Measurements from ENCODE around the gene GLIS1.

Gene GLIS1

DNA sequence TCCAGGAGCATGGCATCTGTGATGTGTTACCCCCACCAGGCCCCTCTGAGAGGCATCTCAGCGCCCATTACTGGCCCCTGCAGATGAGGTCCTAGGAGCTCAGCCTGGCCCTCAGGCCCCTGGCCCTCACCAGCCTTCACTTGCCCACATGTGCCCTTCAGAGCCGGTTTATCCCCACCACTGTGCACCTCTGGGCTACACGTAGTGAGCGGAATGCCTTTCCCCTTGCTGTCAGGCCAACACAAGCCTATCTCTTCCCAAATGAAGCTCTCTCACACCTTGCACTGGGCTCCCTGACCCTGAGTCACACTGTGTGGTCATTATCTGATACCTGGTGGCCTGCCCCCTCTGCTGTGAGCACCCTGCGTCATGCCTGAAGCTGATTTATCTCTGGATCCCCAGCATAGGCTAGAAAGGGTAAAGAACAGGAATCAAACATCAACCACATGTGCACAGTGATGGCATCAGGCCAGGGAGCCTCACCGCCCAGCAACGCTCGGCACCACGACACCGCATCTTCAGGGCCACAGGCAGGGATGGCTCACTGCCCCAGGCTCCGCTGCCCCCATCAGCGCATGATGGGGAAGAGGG lies 49.1 kb downstream of the GLIS1 start:
- H4K20me1 ChIP-seq (ENCODE audit: low read depth, low read length), result no peaks in the 10 kb centered on the region
- H3K79me2 ChIP-seq (ENCODE audit: insufficient read depth, low read length), result no peaks in the 10 kb centered on the region
- no peak overlapping the region for H3K9ac ChIP-seq (ENCODE audit: low read length)
- H3K27me3 ChIP-seq (ENCODE audit: low read length), result no peaks in the 10 kb centered on the region
- H3K4me3 ChIP-seq (ENCODE audit: insufficient read depth, low read length, poor library complexity, severe bottlenecking), result no peak overlapping the region
- no peak for TF ChIP-seq CTCF (IDR thresholded peaks at IDR 0.05; ENCODE audit: insufficient read depth, low read length, poor library complexity, severe bottlenecking)
- TF ChIP-seq EZH2phosphoT487 (conservative IDR thresholded peaks at IDR 0.05; ENCODE audit: low read length), result no peak
- H2AFZ ChIP-seq (ENCODE audit: low read depth, low read length, severe bottlenecking), result no peak overlapping the region
- no peaks in the 10 kb centered on the region for H3K9me3 ChIP-seq (ENCODE audit: insufficient read depth, low read length)
- no peak overlapping the region for H3K27ac ChIP-seq (ENCODE audit: low read depth, low read length)
- H3K36me3 ChIP-seq (ENCODE audit: low read length), result no peaks in the 10 kb centered on the region
- no peak overlapping the region for H3K4me2 ChIP-seq (ENCODE audit: low read depth, low read length, poor library complexity, severe bottlenecking)
- H3K9me2 ChIP-seq (replicated peaks; ENCODE audit: insufficient read depth, low read length), result no peaks in the 10 kb centered on the region
- no peaks in the 10 kb centered on the region for H3F3A ChIP-seq (ENCODE audit: insufficient read depth)

GRCh38 chr1:53689223-53689622 lies 49.7 kb downstream of the GLIS1 start:
- Histone ChIP-seq H3K79me2 (ENCODE audit: insufficient read depth, low read length) (no peaks in the 10 kb centered on the region), H3K9me3 (ENCODE audit: insufficient read depth, low read length) (no peaks in the 10 kb centered on the region), H3K9ac (ENCODE audit: low read length) (no peak overlapping the region), H3K4me2 (ENCODE audit: low read depth, low read length, poor library complexity, severe bottlenecking) (no peak overlapping the region), H4K20me1 (ENCODE audit: low read depth, low read length) (no peaks in the 10 kb centered on the region), H3K27ac (ENCODE audit: low read depth, low read length) (no peak overlapping the region), H3F3A (ENCODE audit: insufficient read depth) (no peaks in the 10 kb centered on the region), H2AFZ (ENCODE audit: low read depth, low read length, severe bottlenecking) (no peak overlapping the region), H3K27me3 (ENCODE audit: low read length) (no peaks in the 10 kb centered on the region), H3K4me3 (ENCODE audit: insufficient read depth, low read length, poor library complexity, severe bottlenecking) (no peak overlapping the region), H3K9me2 (replicated peaks; ENCODE audit: insufficient read depth, low read length) (no peaks in the 10 kb centered on the region), H3K36me3 (ENCODE audit: low read length) (no peaks in the 10 kb centered on the region)
- no peak for TF ChIP-seq CTCF (IDR thresholded peaks at IDR 0.05; ENCODE audit: insufficient read depth, low read length, poor library complexity, severe bottlenecking)
- TF ChIP-seq EZH2phosphoT487 (conservative IDR thresholded peaks at IDR 0.05; ENCODE audit: low read length), result no peak

GRCh38 chr1:53688381-53689102 lies 50.4 kb downstream of the GLIS1 start:
- no peak for TF ChIP-seq EZH2phosphoT487 (conservative IDR thresholded peaks at IDR 0.05; ENCODE audit: low read length)
- peak; percentile 11 for TF ChIP-seq CTCF (IDR thresholded peaks at IDR 0.05; ENCODE audit: insufficient read depth, low read length, poor library complexity, severe bottlenecking)
- H3K27me3 ChIP-seq (ENCODE audit: low read length), result no peaks in the 10 kb centered on the region
- no peaks in the 10 kb centered on the region for H3K79me2 ChIP-seq (ENCODE audit: insufficient read depth, low read length)
- H3K36me3 ChIP-seq (ENCODE audit: low read length), result no peaks in the 10 kb centered on the region
- H4K20me1 ChIP-seq (ENCODE audit: low read depth, low read length), result no peaks in the 10 kb centered on the region
- H3K4me2 ChIP-seq (ENCODE audit: low read depth, low read length, poor library complexity, severe bottlenecking), result no peak overlapping the region
- no peak overlapping the region for H3K4me3 ChIP-seq (ENCODE audit: insufficient read depth, low read length, poor library complexity, severe bottlenecking)
- no peaks in the 10 kb centered on the region for H3K9me2 ChIP-seq (replicated peaks; ENCODE audit: insufficient read depth, low read length)
- H3K9ac ChIP-seq (ENCODE audit: low read length), result no peak overlapping the region
- H3K9me3 ChIP-seq (ENCODE audit: insufficient read depth, low read length), result no peaks in the 10 kb centered on the region
- H2AFZ ChIP-seq (ENCODE audit: low read depth, low read length, severe bottlenecking), result no peak overlapping the region
- no peaks in the 10 kb centered on the region for H3F3A ChIP-seq (ENCODE audit: insufficient read depth)
- H3K27ac ChIP-seq (ENCODE audit: low read depth, low read length), result no peak overlapping the region
